ENCODE data around the gene WDSUB1.

DNA sequence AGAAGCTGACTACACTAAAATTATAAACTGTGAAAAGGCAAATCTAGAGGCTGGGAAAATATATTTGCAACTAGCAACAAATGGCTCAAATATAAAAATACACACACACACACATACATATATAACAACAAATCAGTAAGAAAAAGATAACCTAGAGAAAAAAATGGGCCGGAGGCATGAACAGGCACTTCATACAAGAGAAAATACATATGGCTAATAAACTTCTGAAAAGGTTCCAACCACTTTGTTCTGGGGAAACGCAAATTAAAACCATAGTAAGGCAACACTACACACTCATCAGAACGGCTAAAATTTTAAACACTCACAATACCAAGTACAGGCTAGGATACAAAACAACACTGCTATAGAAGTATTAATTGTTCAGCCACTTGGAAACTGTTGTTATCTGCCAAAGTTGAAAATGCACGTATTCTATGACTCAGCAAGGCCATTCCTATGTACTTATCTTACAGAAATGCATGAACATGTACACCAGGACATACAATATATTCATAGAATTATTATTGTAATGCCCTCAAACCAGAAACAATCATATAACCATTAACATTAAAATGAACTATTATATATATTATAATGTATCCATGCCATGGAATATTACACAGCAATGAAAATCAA is 15.6 kb downstream of the WDSUB1 start:
- TF ChIP-seq TAF1 (IDR thresholded peaks at IDR 0.05; ENCODE audit: borderline replicate concordance, insufficient read depth, low read length) (no peak), SIN3A (IDR thresholded peaks at IDR 0.05; ENCODE audit: borderline replicate concordance, insufficient read depth, low read length) (no peak), POLR2AphosphoS5 (IDR thresholded peaks at IDR 0.05; ENCODE audit: low read depth, low read length) (no peak), REST (IDR thresholded peaks at IDR 0.05; ENCODE audit: insufficient read depth in 1 of 2, low read depth in 2 of 2, low read length in 2 of 2) (no peak)
